ENCODE data around the gene OR56A1. TPM values are rescaled to one million over a fixed set of nuclear protein-coding genes. Genes with fewer than 3 reads are reported as not detected.

The OR56A1 gene
- total and polyA plus RNA-seq, 2 of the 4 experiments (the other 2 are of a cell fraction), result not detected

GRCh38 chr11:6002202-6002699 lies 28.3 kb downstream of the OR56A1 start:
- no TSS peak for BruUV-seq (replicated peaks)
- Histone ChIP-seq H2BK120ac (ENCODE audit: low read depth, low read length) (no peak overlapping the region), H3K18ac (ENCODE audit: low read depth, low read length) (no peak overlapping the region), H4K20me1 (ENCODE audit: insufficient read depth, low read length) (no peaks in the 10 kb centered on the region), H2BK20ac (ENCODE audit: low read depth, low read length) (no peak overlapping the region), H3K56ac (ENCODE audit: extremely low read depth, insufficient read depth, low read length) (no peak overlapping the region), H3K4ac (ENCODE audit: low read depth, low read length) (no peak overlapping the region), H3K9me3 (ENCODE audit: control insufficient read depth, insufficient read depth, low read length) (no peaks in the 10 kb centered on the region), H3K27ac (ENCODE audit: insufficient read depth, low read length) (no peak overlapping the region), H2AK5ac (ENCODE audit: low read depth, low read length) (no peak overlapping the region), H3K36me3 (ENCODE audit: control insufficient read depth, insufficient read depth, low read length) (no peaks in the 10 kb centered on the region), H4K8ac (ENCODE audit: low read depth in 2 of 2, low read length in 2 of 2) (no peak overlapping the region), H3K23ac (ENCODE audit: low read depth, low read length) (no peak overlapping the region), H3K9me1 (ENCODE audit: insufficient read depth, low read length) (no peaks in the 10 kb centered on the region), H3K4me2 (ENCODE audit: low read depth, low read length) (no peak overlapping the region), H3K27me3 (ENCODE audit: control insufficient read depth, insufficient read depth, low read length) (no peaks in the 10 kb centered on the region), H3K4me1 (ENCODE audit: control insufficient read depth, insufficient read depth, low read length) (no peaks in the 10 kb centered on the region), H3K79me1 (ENCODE audit: low read depth in 1 of 2, low read length in 2 of 2) (no peaks in the 10 kb centered on the region), H3K9ac (ENCODE audit: low read depth, low read length) (no peak overlapping the region), H4K5ac (ENCODE audit: low read depth, low read length) (no peak overlapping the region), H4K91ac (ENCODE audit: insufficient read depth, low read depth, low read length) (no peak overlapping the region), H2AFZ (replicated peaks; ENCODE audit: low read length, poor library complexity) (no peak overlapping the region), H2BK15ac (ENCODE audit: low read depth, low read length) (no peak overlapping the region), H3K14ac (replicated peaks; ENCODE audit: low read depth, low read length) (no peak overlapping the region), H2BK5ac (ENCODE audit: low read depth, low read length, poor library complexity, severe bottlenecking) (no peak overlapping the region), H2AK9ac (replicated peaks; ENCODE audit: low read depth, low read length, poor library complexity) (no peak overlapping the region), H3K4me3 (ENCODE audit: insufficient read depth, low read depth, low read length) (no peak overlapping the region)
- intact Hi-C loops (cut with micrococcal nuclease), result no loop called here
- dilution Hi-C loops (cut with HindIII; ENCODE audit: low sequenced_read_pairs, unreplicated experiment), result no loop called here
- WGBS, 2 experiments (ENCODE audit: extremely low coverage in 2 of 2, insufficient read length in 1 of 2), result 53% methylated on average over 5 of the region's 7 CpGs; no CpG with 5 or more reads in 1 of the 2 experiments
- ATAC-seq (ENCODE audit: low read depth), result no peak
- CTCF ChIA-PET, result no interaction called here
- POLR2A ChIA-PET (ENCODE audit: unreplicated experiment), result no interaction called here
- DNase-seq, result no peak
- TF ChIP-seq CTCF (conservative IDR thresholded peaks at IDR 0.05; ENCODE audit: low read depth, low read length), result no peak
- TF ChIP-seq MAZ (IDR thresholded peaks at IDR 0.05; ENCODE audit: borderline replicate concordance, low read depth, low read length), result no peak
- no peak for TF ChIP-seq MAFK (IDR thresholded peaks at IDR 0.05; ENCODE audit: low read depth, low read length)
- TF ChIP-seq RFX5 (IDR thresholded peaks at IDR 0.05; ENCODE audit: low read depth, low read length), result no peak
- TF ChIP-seq CEBPB (IDR thresholded peaks at IDR 0.05; ENCODE audit: low read depth, low read length), result no peak
- TF ChIP-seq ELK1 (IDR thresholded peaks at IDR 0.05; ENCODE audit: borderline replicate concordance, low read depth, low read length), result no peak
- no peak for TF ChIP-seq FOS (IDR thresholded peaks at IDR 0.05; ENCODE audit: low read depth, low read length)
- TF ChIP-seq RAD21 (IDR thresholded peaks at IDR 0.05; ENCODE audit: low read length), result no peak
- no peak for TF ChIP-seq USF2 (IDR thresholded peaks at IDR 0.05; ENCODE audit: low read depth, low read length)
- no peak for TF ChIP-seq RCOR1 (IDR thresholded peaks at IDR 0.05; ENCODE audit: insufficient replicate concordance, low read length)
- TF ChIP-seq CHD1 (IDR thresholded peaks at IDR 0.05; ENCODE audit: low read depth, low read length), result no peak
- TF ChIP-seq POLR2A (IDR thresholded peaks at IDR 0.05; ENCODE audit: low read depth, low read length), result no peak
- no peak for TF ChIP-seq MXI1 (IDR thresholded peaks at IDR 0.05; ENCODE audit: borderline replicate concordance, low read depth, low read length)
- TF ChIP-seq SMC3 (IDR thresholded peaks at IDR 0.05; ENCODE audit: low read depth, low read length), result no peak
- no peak for TF ChIP-seq BHLHE40 (IDR thresholded peaks at IDR 0.05; ENCODE audit: low read depth, low read length)
- no peak for TF ChIP-seq NFE2L2 (IDR thresholded peaks at IDR 0.05; ENCODE audit: low read depth, low read length)
- in situ Hi-C loops (cut with MboI; ENCODE audit: low sequenced_read_pairs), result no loop called here

Data from IMR-90 (cell line).